Measurements from ENCODE around the gene ANGPTL5.

ANGPTL5 gene

DNA sequence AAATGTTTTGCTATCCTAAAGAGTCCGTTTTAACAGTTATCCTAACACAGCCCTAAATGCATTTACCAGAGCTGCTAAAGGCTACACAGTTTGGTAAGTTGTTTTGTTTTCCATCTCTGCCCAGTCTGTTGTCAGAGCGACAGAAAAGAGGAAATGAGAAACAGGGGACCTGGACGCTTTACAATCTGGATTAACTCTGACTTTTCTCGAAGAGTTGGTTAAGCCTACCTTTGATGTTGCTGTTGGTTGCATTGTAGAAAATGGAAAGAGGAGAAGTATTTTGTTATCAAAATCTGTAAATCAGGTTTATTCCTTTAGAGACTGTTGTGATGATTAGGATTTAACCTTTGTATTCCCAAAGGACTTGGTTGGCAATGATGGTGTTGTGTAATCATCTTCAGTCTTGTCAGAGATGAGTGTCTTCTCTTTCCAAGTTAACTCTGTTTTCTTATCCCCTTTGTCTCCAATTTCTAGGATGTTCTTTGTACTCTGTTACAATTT is 481 bp downstream of the ANGPTL5 start:
- Mint-ChIP-seq H3K27ac (peak overlapping the region; percentile 83), H3K27me3 (ENCODE audit: low read depth) (peaks cover 2% of the 10 kb centered on the region), H3K4me3 (peak overlapping the region; percentile 90), H3K9me3 (no peaks in the 10 kb centered on the region), H3K36me3 (ENCODE audit: low read depth) (no peaks in the 10 kb centered on the region), H3K4me1 (ENCODE audit: low read depth) (peaks cover 20% of the 10 kb centered on the region)
- DNase-seq (ENCODE audit: low spot score), result no peak

DNA sequence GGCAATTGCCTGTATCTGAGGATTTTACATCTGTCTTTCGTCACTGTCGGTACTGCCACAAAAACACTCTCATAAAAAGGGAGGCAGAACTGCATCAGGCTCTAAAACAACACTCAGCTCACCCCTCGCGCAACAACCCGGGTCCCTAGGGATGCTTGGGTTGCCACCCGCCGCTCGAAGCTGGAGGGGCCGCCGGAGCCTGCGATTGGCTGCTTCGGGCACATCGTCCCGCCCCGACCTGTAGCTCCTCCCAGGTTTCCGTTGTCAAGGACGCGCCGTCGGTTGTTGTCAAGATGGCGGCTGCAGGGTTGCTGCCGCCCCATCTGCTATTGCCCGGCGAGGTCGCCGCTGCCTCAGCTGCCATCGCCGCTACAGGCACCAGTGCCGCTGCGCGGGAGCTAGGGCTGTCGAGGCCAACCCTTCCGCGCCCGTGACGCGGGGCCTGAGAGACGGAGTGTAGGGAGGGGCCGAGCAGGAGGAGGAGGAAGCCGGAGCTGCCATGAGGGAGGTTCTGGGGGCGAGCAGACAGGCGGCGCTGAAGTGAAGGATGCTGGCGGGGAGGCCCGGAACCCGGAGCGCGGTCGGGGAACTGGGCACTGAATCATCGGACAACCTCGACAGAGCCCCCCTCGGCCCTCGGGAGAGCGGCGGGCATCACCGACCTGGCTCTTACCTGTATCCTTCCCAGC is 1.4 kb downstream of the ANGPTL5 start, which contains the start of gene CEP126:
Gene CEP126 (plus strand): TSS at position 273 of the 689 bp plus-strand sequence. CDS start 275 bp downstream, at position 548.
- DNase-seq (ENCODE audit: low spot score), result peak; percentile 87
- Mint-ChIP-seq H3K27me3 (ENCODE audit: low read depth) (peaks cover 2% of the 10 kb centered on the region), H3K4me3 (peak within 1 kb of the TSS; percentile 90), H3K9me3 (no peaks in the 10 kb centered on the region), H3K27ac (peak within 1 kb of the TSS; percentile 83), H3K36me3 (ENCODE audit: low read depth) (no peaks in the 10 kb centered on the region), H3K4me1 (ENCODE audit: low read depth) (peaks cover 20% of the 10 kb centered on the region)

DNA sequence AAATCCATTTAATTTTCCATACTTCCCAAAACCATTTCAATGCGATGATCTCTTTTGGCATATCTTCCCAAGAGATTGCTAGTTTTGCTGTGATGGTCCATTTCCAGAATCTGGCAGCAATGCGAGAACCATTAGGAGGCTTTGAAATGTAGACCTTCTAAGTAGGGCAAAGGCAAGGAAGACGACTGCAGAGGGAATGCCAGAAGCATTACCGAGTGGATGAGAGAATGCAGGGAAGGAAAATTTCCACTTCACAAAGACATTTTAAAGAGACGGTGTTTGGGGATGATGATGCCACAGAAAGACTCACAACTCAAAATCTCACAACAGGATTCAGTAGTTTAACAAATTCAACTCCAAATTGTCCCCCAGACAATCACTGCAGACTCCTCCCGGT is 2.0 kb downstream of the ANGPTL5 start:
- DNase-seq (ENCODE audit: low spot score), result no peak
- Mint-ChIP-seq H3K27ac (no peak overlapping the region), H3K4me1 (ENCODE audit: low read depth) (peaks cover 20% of the 10 kb centered on the region), H3K9me3 (no peaks in the 10 kb centered on the region), H3K36me3 (ENCODE audit: low read depth) (no peaks in the 10 kb centered on the region), H3K4me3 (peak overlapping the region; percentile 90), H3K27me3 (ENCODE audit: low read depth) (peaks cover 2% of the 10 kb centered on the region)

DNA sequence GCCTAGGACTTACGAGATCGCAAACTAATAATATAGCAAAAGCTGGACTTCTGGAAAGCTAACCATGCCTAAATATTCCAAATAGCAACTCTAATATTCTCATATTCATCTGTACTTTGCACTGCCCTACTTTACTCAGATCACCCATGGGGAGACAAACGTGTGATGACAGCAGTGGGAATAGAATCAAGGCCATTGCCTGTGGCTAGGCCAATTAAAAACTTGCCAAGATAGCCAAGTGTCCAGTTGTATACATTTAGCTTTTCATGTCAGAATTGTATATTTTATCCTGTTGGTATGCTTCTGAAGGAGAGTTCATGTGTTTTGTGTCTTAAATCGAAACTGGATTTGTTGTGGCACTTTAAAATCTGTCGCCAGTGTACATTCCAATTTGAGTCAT is 2.7 kb downstream of the ANGPTL5 start:
- H3K4me1 Mint-ChIP-seq (ENCODE audit: low read depth), result peaks cover 20% of the 10 kb centered on the region
- no peaks in the 10 kb centered on the region for H3K9me3 Mint-ChIP-seq
- no peak for DNase-seq (ENCODE audit: low spot score)
- peak overlapping the region; percentile 90 for H3K4me3 Mint-ChIP-seq
- peaks cover 2% of the 10 kb centered on the region for H3K27me3 Mint-ChIP-seq (ENCODE audit: low read depth)
- no peak overlapping the region for H3K27ac Mint-ChIP-seq
- no peaks in the 10 kb centered on the region for H3K36me3 Mint-ChIP-seq (ENCODE audit: low read depth)

DNA sequence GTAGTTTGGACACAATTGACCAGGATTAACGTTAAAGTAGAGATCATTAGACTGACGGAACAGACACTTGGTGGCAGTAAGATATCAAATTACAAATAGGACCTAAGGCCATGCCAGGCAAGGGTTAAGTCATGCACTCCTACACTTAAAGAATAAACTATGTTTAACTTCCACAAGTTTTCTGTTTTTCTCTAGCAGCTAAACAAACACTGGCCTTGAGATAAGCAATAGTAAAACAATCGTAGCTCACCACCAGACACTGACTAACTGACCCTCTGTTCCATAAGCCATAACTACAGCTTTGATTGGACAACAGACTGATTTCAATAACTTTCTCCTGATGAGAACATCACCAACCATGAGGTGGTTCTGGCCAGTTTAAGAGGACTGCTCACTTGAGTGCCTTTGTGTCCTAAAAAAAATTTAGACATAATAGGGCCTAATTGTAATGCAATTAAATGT is 3.5 kb downstream of the ANGPTL5 start:
- no peaks in the 10 kb centered on the region for H3K36me3 Mint-ChIP-seq (ENCODE audit: low read depth)
- DNase-seq (ENCODE audit: low spot score), result no peak
- H3K27ac Mint-ChIP-seq, result no peak overlapping the region
- H3K27me3 Mint-ChIP-seq (ENCODE audit: low read depth), result peaks cover 2% of the 10 kb centered on the region
- no peaks in the 10 kb centered on the region for H3K9me3 Mint-ChIP-seq
- H3K4me3 Mint-ChIP-seq, result no peak overlapping the region
- H3K4me1 Mint-ChIP-seq (ENCODE audit: low read depth), result peaks cover 20% of the 10 kb centered on the region

DNA sequence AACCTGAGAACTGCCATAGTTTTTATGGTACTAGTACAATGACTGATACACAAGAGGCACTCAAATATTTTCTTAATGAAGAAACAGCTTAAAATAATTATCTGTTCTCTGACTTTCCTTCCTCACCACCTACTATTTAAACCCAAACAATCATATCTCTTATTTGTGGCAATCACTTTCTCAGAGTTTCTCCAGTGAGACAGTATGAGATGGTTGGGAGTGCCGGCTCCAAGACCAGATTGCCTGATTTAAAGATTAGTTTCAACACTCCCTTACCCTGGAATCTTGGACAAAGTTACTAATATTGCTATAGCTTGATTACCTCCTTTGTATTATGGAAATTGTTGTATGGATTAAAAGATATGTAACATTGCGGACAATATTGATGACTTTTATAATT is 7.2 kb downstream of the ANGPTL5 start:
- no peaks in the 10 kb centered on the region for H3K9me3 Mint-ChIP-seq
- H3K27ac Mint-ChIP-seq, result no peak overlapping the region
- H3K4me3 Mint-ChIP-seq, result no peak overlapping the region

DNA sequence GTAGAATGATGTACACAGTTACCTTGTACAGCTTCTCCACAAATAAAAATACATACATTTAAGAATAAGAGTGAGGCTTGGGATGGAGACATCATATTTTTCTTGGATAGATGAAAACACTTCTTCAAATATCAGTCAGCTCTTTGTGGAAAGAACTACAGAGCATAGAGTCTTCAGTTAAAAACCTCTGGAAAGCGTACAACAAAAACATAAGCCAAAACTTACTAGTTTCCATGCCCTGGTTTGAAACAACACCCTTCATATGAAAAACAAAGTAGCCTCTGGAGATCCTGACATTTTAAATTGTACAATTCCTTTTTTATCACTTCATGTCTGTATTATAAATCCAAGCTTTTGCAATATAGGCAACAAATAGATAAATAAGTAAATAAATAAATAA is 8.5 kb downstream of the ANGPTL5 start:
- no peak for DNase-seq (ENCODE audit: low spot score)
- Mint-ChIP-seq H3K36me3 (ENCODE audit: low read depth) (no peaks in the 10 kb centered on the region), H3K4me1 (ENCODE audit: low read depth) (no peaks in the 10 kb centered on the region), H3K27me3 (ENCODE audit: low read depth) (peaks cover 7% of the 10 kb centered on the region), H3K4me3 (no peak overlapping the region), H3K9me3 (no peaks in the 10 kb centered on the region), H3K27ac (no peak overlapping the region)

More for the DNA sequence above, 7.2 kb downstream of the ANGPTL5 start:
- no peaks in the 10 kb centered on the region for H3K36me3 Mint-ChIP-seq (ENCODE audit: low read depth)
- no peaks in the 10 kb centered on the region for H3K4me1 Mint-ChIP-seq (ENCODE audit: low read depth)
- no peak for DNase-seq (ENCODE audit: low spot score)
- H3K27me3 Mint-ChIP-seq (ENCODE audit: low read depth), result peaks cover 2% of the 10 kb centered on the region

DNA sequence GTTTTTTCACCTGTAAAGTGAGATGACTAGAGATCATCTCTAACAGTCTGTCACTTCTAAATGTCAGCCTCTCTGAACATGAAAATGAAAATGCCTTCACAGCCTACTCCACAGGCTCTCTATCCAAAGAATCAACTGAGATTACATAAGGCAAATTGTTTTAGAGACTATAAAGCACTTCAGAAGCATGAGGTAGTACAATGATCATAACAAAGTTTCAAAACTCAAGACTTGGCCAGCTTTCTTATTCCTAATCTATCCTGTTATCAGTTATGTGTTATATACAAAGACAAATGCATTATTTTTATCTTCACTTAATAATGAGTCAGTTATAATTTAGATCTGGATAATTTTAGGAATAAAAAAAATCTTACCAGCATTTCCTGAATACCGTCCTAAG is 21.8 kb downstream of the ANGPTL5 start:
- Mint-ChIP-seq H3K27me3 (ENCODE audit: low read depth) (no peaks in the 10 kb centered on the region), H3K4me3 (no peak overlapping the region), H3K9me3 (no peaks in the 10 kb centered on the region), H3K4me1 (ENCODE audit: low read depth) (no peaks in the 10 kb centered on the region), H3K36me3 (ENCODE audit: low read depth) (no peaks in the 10 kb centered on the region), H3K27ac (no peak overlapping the region)
- no peak for DNase-seq (ENCODE audit: low spot score)

DNA sequence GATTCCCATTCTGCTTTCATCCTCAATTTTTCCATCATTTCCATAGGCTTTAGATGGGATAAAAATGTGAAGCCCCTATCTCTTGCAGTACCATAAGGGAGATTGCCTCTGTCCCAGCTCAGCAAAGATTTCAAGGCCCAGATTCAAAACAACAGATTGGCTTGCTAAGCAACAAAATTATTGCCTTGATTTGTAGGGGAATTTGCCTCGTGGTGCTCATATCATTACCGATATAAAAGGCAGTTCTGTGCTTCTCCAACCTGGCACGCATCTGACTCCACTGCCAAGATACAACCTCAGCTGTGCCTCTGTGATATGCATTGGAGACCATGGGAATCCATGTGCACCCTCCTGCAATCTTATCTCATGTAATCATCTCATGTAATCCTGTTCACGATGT is 26.6 kb downstream of the ANGPTL5 start:
- no peaks in the 10 kb centered on the region for H3K36me3 Mint-ChIP-seq (ENCODE audit: low read depth)
- no peak overlapping the region for H3K4me3 Mint-ChIP-seq
- no peaks in the 10 kb centered on the region for H3K4me1 Mint-ChIP-seq (ENCODE audit: low read depth)
- no peaks in the 10 kb centered on the region for H3K9me3 Mint-ChIP-seq
- H3K27me3 Mint-ChIP-seq (ENCODE audit: low read depth), result no peaks in the 10 kb centered on the region
- H3K27ac Mint-ChIP-seq, result no peak overlapping the region
- no peak for DNase-seq (ENCODE audit: low spot score)

DNA sequence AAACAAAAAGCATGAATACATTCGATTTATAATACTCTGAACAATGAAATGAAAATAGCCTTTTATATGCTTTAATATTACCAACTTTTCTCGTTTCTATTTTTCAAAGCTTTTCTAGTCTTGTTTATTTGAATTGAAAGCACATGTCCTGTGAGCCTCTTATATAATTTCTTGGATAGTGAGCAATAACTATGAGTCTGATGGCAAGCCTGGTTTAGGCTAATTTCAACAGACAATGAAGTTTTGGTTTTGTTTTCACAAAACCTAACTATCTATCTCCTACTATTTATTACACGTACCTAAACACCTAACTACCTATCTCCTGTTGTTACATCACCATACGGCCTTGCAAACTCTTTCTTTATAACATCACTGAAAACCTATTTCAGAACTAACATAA is 30.7 kb downstream of the ANGPTL5 start:
- Mint-ChIP-seq H3K27ac (no peak overlapping the region), H3K36me3 (ENCODE audit: low read depth) (no peaks in the 10 kb centered on the region), H3K4me1 (ENCODE audit: low read depth) (no peaks in the 10 kb centered on the region), H3K27me3 (ENCODE audit: low read depth) (no peaks in the 10 kb centered on the region), H3K4me3 (no peak overlapping the region), H3K9me3 (no peaks in the 10 kb centered on the region)
- DNase-seq (ENCODE audit: low spot score), result no peak

DNA sequence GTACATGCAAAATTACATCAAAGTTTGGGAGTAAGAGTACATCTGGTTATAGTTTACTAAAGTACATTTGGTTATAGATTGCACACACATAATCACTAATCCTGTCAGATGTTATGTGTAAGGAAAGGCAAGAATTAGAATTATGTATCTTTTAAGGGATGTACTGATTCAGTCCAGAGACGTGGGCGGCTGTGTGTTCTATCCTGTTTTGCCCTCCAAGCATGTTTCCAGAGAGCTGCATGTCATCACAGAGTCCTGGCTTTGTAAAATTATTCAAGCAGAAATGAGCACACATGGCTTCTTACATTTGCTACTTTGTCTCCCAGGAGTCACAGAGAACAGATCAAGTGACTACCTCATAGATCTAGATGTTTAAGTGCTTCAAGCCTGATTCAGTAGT is 34.7 kb downstream of the ANGPTL5 start:
- no peak for DNase-seq (ENCODE audit: low spot score)
- Mint-ChIP-seq H3K27ac (no peak overlapping the region), H3K27me3 (ENCODE audit: low read depth) (no peaks in the 10 kb centered on the region)

DNA sequence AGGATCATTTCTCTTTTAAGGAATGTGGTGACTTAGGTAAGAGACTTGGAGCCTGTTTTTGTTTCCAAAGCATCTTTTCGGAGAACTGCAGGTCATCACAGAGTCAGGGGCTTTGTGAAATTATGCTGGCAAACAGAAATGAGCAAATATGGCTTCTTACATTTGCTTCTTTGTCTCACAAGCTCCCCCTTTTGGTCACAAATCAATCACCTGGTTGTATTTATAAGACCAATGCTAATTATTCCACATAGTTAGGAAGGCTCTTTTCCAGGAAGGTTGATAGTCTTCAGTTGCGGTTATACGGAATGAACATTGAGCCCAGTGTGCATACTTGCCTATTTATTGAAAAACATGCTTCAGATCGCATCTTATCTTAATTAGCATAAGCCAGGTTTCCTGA is 36.1 kb downstream of the ANGPTL5 start:
- Mint-ChIP-seq H3K4me1 (ENCODE audit: low read depth) (no peaks in the 10 kb centered on the region), H3K4me3 (no peak overlapping the region), H3K36me3 (ENCODE audit: low read depth) (no peaks in the 10 kb centered on the region), H3K9me3 (no peaks in the 10 kb centered on the region), H3K27ac (no peak overlapping the region), H3K27me3 (ENCODE audit: low read depth) (no peaks in the 10 kb centered on the region)
- no peak for DNase-seq (ENCODE audit: low spot score)

More for the DNA sequence above, 34.7 kb downstream of the ANGPTL5 start:
- Mint-ChIP-seq H3K4me3 (no peak overlapping the region), H3K9me3 (no peaks in the 10 kb centered on the region), H3K4me1 (ENCODE audit: low read depth) (no peaks in the 10 kb centered on the region), H3K36me3 (ENCODE audit: low read depth) (no peaks in the 10 kb centered on the region)

DNA sequence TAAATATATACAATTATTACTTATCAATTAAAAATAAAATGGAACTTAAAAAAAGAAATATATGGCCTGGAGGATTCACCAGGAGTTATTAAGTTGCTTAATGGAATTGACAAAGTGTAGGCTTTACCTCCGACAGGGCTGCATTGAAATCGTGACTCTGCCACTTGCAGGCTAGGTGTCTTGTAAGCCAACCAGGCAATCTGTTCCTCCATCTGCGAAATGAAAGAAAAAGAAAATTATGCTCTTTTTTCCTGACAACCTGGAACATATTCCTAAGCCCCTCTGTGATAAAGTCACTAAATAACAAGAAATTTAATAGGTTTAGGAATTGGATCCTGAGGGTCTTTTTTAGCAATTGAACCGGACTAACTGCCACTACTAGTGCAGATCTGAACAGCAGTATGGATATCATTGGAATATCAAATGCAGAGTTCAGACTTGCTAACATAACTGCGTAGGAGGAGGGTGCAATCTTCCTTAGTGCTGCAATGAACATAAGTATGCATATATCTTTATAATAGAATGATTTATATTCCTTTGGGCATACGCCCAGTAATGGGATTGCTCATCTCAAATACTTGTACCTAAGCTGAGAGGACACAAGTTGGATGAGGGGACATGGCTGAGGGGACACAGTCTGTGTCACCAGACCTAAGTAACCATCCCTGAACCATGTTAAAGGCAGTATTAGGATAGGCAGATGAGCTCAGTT is 44.0 kb downstream of the ANGPTL5 start:
- Mint-ChIP-seq H3K27ac (no peak overlapping the region), H3K9me3 (no peaks in the 10 kb centered on the region), H3K36me3 (ENCODE audit: low read depth) (no peaks in the 10 kb centered on the region), H3K27me3 (ENCODE audit: low read depth) (peaks cover 4% of the 10 kb centered on the region), H3K4me3 (no peak overlapping the region), H3K4me1 (ENCODE audit: low read depth) (no peaks in the 10 kb centered on the region)
- DNase-seq (ENCODE audit: low spot score), result no peak

DNA sequence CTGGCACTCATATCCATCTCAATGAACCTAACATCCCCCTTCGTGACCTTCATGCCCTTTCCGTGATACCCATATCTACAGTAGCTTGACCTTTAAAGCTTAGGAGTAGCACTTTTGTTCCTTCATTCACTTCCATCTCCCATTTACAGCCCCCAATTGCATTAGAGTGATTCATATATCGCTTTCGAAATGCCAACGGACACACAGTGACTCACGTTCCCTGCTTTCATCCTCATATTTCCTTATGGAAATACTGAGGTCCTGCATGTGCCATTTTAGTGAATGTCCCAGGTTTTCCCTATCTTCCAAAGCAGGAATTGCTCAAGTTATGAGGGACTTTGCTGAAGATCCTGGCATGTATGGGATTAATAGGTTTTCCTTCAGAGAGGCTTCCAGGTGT is 45.8 kb downstream of the ANGPTL5 start:
- Mint-ChIP-seq H3K4me1 (ENCODE audit: low read depth) (no peaks in the 10 kb centered on the region), H3K4me3 (no peak overlapping the region), H3K36me3 (ENCODE audit: low read depth) (no peaks in the 10 kb centered on the region), H3K27ac (no peak overlapping the region), H3K27me3 (ENCODE audit: low read depth) (peaks cover 4% of the 10 kb centered on the region), H3K9me3 (no peaks in the 10 kb centered on the region)
- DNase-seq (ENCODE audit: low spot score), result no peak

Data from T-helper 2 cell treated with Interferon-gamma antibody and Interleukin-4, amounts not matched to agents 5 μg/mL and 100 μg/mL, for 36 hours (primary cell).